ENCODE data around the gene MBOAT2. TPM values are rescaled to one million over a fixed set of nuclear protein-coding genes. Genes with fewer than 3 reads are reported as not detected.

The MBOAT2 gene
- total RNA-seq, 1 donor from 2014 or later = 84.0 TPM

- Histone ChIP-seq H3K79me2 (ENCODE audit: low read depth) (peaks cover 30% of the 10 kb centered on the region), H3K4me2 (no peak overlapping the region)
- H3K9me3 Mint-ChIP-seq = peaks cover 40% of the 10 kb centered on the region
Measured at GRCh38 chr2:8956774-8957173, 46.7 kb downstream of the MBOAT2 start.

GRCh38 chr2:8954990-8955389 is 48.5 kb downstream of the MBOAT2 start:
- peaks cover 23% of the 10 kb centered on the region for H3K79me2 ChIP-seq (ENCODE audit: low read depth)
- H3K27me3 ChIP-seq = no peaks in the 10 kb centered on the region
- peaks cover 8% of the 10 kb centered on the region for H3K27me3 Mint-ChIP-seq (ENCODE audit: insufficient read depth, low read depth)
- H3K36me3 ChIP-seq = peaks cover 10% of the 10 kb centered on the region
- no peak overlapping the region for H2AFZ ChIP-seq (replicated peaks)
- H3K4me2 ChIP-seq = no peak overlapping the region
- H3K4me3 ChIP-seq = no peak overlapping the region
- peaks cover 35% of the 10 kb centered on the region for H3K36me3 Mint-ChIP-seq
- H3F3A ChIP-seq (ENCODE audit: low read depth) = no peaks in the 10 kb centered on the region
- H3K9ac ChIP-seq = no peak overlapping the region
- peaks cover 52% of the 10 kb centered on the region for H3K9me3 Mint-ChIP-seq
- no peaks in the 10 kb centered on the region for H4K20me1 ChIP-seq (ENCODE audit: low read depth)
- TF ChIP-seq EZH2phosphoT487 (IDR thresholded peaks at IDR 0.05) (no peak), EZH2 (IDR thresholded peaks at IDR 0.05) (no peak), CTCF (IDR thresholded peaks at IDR 0.05) (no peak)
- no peaks in the 10 kb centered on the region for H3K4me1 Mint-ChIP-seq
- no peak overlapping the region for H3K27ac ChIP-seq
- H3K4me1 ChIP-seq = no peaks in the 10 kb centered on the region
- H3K4me3 Mint-ChIP-seq = no peak overlapping the region
- H3K27ac Mint-ChIP-seq = no peak overlapping the region
- peaks cover 7% of the 10 kb centered on the region for H3K9me3 ChIP-seq (ENCODE audit: low read depth)
- DNase-seq (ENCODE audit: low spot score) = no peak

More at GRCh38 chr2:8956774-8957173, 46.7 kb downstream of the MBOAT2 start:
- Histone ChIP-seq H3K27me3 (no peaks in the 10 kb centered on the region), H3K4me3 (no peak overlapping the region), H3F3A (ENCODE audit: low read depth) (no peaks in the 10 kb centered on the region), H2AFZ (replicated peaks) (no peak overlapping the region), H4K20me1 (ENCODE audit: low read depth) (no peaks in the 10 kb centered on the region), H3K4me1 (no peaks in the 10 kb centered on the region), H3K9ac (no peak overlapping the region), H3K27ac (no peak overlapping the region), H3K36me3 (peaks cover 10% of the 10 kb centered on the region), H3K9me3 (ENCODE audit: low read depth) (peaks cover 7% of the 10 kb centered on the region)
- H3K36me3 Mint-ChIP-seq = peaks cover 32% of the 10 kb centered on the region
- no peak overlapping the region for H3K27ac Mint-ChIP-seq
- TF ChIP-seq EZH2 (IDR thresholded peaks at IDR 0.05) = no peak
- TF ChIP-seq EZH2phosphoT487 (IDR thresholded peaks at IDR 0.05) = no peak
- TF ChIP-seq CTCF (IDR thresholded peaks at IDR 0.05) = no peak
- DNase-seq (ENCODE audit: low spot score) = no peak
- H3K4me1 Mint-ChIP-seq = no peaks in the 10 kb centered on the region
- no peak overlapping the region for H3K4me3 Mint-ChIP-seq
- H3K27me3 Mint-ChIP-seq (ENCODE audit: insufficient read depth, low read depth) = peaks cover 8% of the 10 kb centered on the region

GRCh38 chr2:8953525-8953924 is 50.0 kb downstream of the MBOAT2 start:
- no peaks in the 10 kb centered on the region for H3K4me1 Mint-ChIP-seq
- no peak overlapping the region for H3K4me3 ChIP-seq
- H3K9ac ChIP-seq = no peak overlapping the region
- no peak for TF ChIP-seq EZH2 (IDR thresholded peaks at IDR 0.05)
- TF ChIP-seq CTCF (IDR thresholded peaks at IDR 0.05) = no peak
- no peak for TF ChIP-seq EZH2phosphoT487 (IDR thresholded peaks at IDR 0.05)
- H3K27me3 ChIP-seq = no peaks in the 10 kb centered on the region
- peaks cover 7% of the 10 kb centered on the region for H3K27me3 Mint-ChIP-seq (ENCODE audit: insufficient read depth, low read depth)
- no peak for DNase-seq (ENCODE audit: low spot score)
- H3K27ac Mint-ChIP-seq = no peak overlapping the region
- H3K4me3 Mint-ChIP-seq = no peak overlapping the region
- H3K27ac ChIP-seq = no peak overlapping the region
- peaks cover 10% of the 10 kb centered on the region for H3K36me3 ChIP-seq
- H3K4me1 ChIP-seq = no peaks in the 10 kb centered on the region
- no peaks in the 10 kb centered on the region for H3F3A ChIP-seq (ENCODE audit: low read depth)
- H4K20me1 ChIP-seq (ENCODE audit: low read depth) = no peaks in the 10 kb centered on the region
- H3K9me3 Mint-ChIP-seq = peaks cover 65% of the 10 kb centered on the region
- no peak overlapping the region for H2AFZ ChIP-seq (replicated peaks)
- H3K9me3 ChIP-seq (ENCODE audit: low read depth) = peaks cover 7% of the 10 kb centered on the region
- peaks cover 8% of the 10 kb centered on the region for H3K79me2 ChIP-seq (ENCODE audit: low read depth)
- H3K4me2 ChIP-seq = no peak overlapping the region
- peaks cover 42% of the 10 kb centered on the region for H3K36me3 Mint-ChIP-seq

Measured in neural progenitor cell (in vitro differentiated cells).